K562 (cell line): ENCODE measurements around the gene TRIM40. TPM values are rescaled to one million over a fixed set of nuclear protein-coding genes. Genes with fewer than 3 reads are reported as not detected.

Experiments used
- ATAC-seq: fragments of 200-7000 bp; cut with Tn5 transposase; 3 replicates; pipeline ENCODE4 v1.9.1; 2020; ENCODE audit warnings: moderate library complexity
- BruUV-seq: library from RNA; stranded (reverse); fragments of 400-500 nt; replicated peaks from 2 replicates; lab custom pipeline; 2021; lab: Mats Ljungman, UMichigan
- CTCF ChIA-PET: fragments of 300-600 bp; formaldehyde crosslinking; extraction: SDS; loops from one replicate; lab custom pipeline; 2021; ENCODE audit warnings: low intra/inter-chr PET ratio; lab: Yijun Ruan, JAX
- POLR2A ChIA-PET: fragments of 300-600, 350-650 bp; sonication (Branson Sonifier 250); formaldehyde crosslinking; extraction: SDS; loops from one replicate; lab custom pipeline; 2021; ENCODE audit warnings: antibody characterized with exemption, inconsistent platforms; lab: Yijun Ruan, JAX
- DNase-seq, 4 experiments: peaks; one replicate each; pipeline versions ENCODE4 v3.0.0 to v3.0.0-alpha.2; 2011 to 2018; ENCODE audit warnings: low spot score in 3 of 4, mixed read lengths in 3 of 4; ENCODE audit errors: extremely low read depth in 1 of 4
- FAIRE-seq: peaks from 2 replicates; lab custom pipeline; 2011; peaks lifted over from hg19 to GRCh38; lab: Jason Lieb, UNC
- H2AFZ ChIP-seq: 2 replicates; pipeline ENCODE4 v1.6.0; 2011; ENCODE audit warnings: low read depth, low read length, control low read depth, inconsistent platforms
- H3K27ac ChIP-seq: fragments of 200-600 bp; 3 replicates; pipeline ENCODE4 v1.8.0; 2011; ENCODE audit warnings: low read depth, mild to moderate bottlenecking, control low read depth, inconsistent platforms, low read length, moderate library complexity, mixed read lengths; ENCODE audit errors: extremely low read depth
- H3K27me3 ChIP-seq, 2 experiments: fragments of 300-600 bp in 1 of 2; 2 replicates in 1 of 2; 3 replicates in 1 of 2; pipeline versions ENCODE4 v1.6.0 to v1.8.0; 2011; ENCODE audit warnings: inconsistent platforms in 2 of 2, low read length in 2 of 2, mild to moderate bottlenecking in 1 of 2, mixed read lengths in 1 of 2, moderate library complexity in 1 of 2; ENCODE audit not compliant: control insufficient read depth in 2 of 2, insufficient read depth in 2 of 2
- H3K36me3 ChIP-seq: fragments of 300-600 bp; 3 replicates; pipeline ENCODE4 v1.8.0; 2011; ENCODE audit warnings: mild to moderate bottlenecking, low read length, inconsistent platforms; ENCODE audit not compliant: control insufficient read depth, insufficient read depth
- H3K4me1 ChIP-seq, 2 experiments: fragments of 200-600 bp in 1 of 2; replicated peaks in 1 of 2; 2 replicates in 1 of 2; 3 replicates in 1 of 2; pipeline versions ENCODE4 v1.5.1 to v1.8.0; 2011; ENCODE audit warnings: inconsistent platforms in 2 of 2, low read length in 2 of 2, mild to moderate bottlenecking in 1 of 2, mixed read lengths in 1 of 2, moderate library complexity in 1 of 2; ENCODE audit not compliant: control insufficient read depth in 2 of 2, insufficient read depth in 2 of 2
- H3K4me2 ChIP-seq: 2 replicates; pipeline ENCODE4 v1.6.1; 2011; ENCODE audit warnings: low read length, control low read depth, inconsistent platforms, mixed read lengths; ENCODE audit not compliant: insufficient read depth
- H3K4me3 ChIP-seq: fragments of 200-600 bp; sonication (generic), shearing (Covaris generic); 2 replicates; pipeline ENCODE4 v1.5.1; 2016; ENCODE audit warnings: control low read depth, inconsistent platforms
- H3K79me2 ChIP-seq: fragments of 200-600 bp; 3 replicates; pipeline ENCODE4 v1.8.0; 2011; ENCODE audit warnings: low read length, inconsistent platforms; ENCODE audit not compliant: control insufficient read depth, insufficient read depth
- H3K9ac ChIP-seq, 2 experiments: 2 replicates each; pipeline versions ENCODE4 v1.6.0 to v1.6.1; 2011; ENCODE audit warnings: low read depth in 2 of 2, low read length in 2 of 2, control low read depth in 1 of 2, inconsistent platforms in 1 of 2, mild to moderate bottlenecking in 1 of 2, mixed read lengths in 1 of 2; ENCODE audit not compliant: insufficient read depth in 1 of 2
- H3K9me1 ChIP-seq: one replicate; pipeline ENCODE4 v1.6.0; 2011; ENCODE audit warnings: inconsistent platforms, mild to moderate bottlenecking, low read length, moderate library complexity; ENCODE audit not compliant: control insufficient read depth, insufficient read depth
- H3K9me3 ChIP-seq: replicated peaks from 2 replicates; pipeline ENCODE4 v1.5.1; 2011; ENCODE audit warnings: low read depth, low read length, inconsistent platforms; ENCODE audit not compliant: control insufficient read depth, insufficient read depth
- H4K20me1 ChIP-seq: replicated peaks from 2 replicates; pipeline ENCODE4 v1.6.1; 2011; ENCODE audit warnings: low read length, inconsistent platforms, mixed read lengths; ENCODE audit not compliant: control insufficient read depth, insufficient read depth
- ARNT ChIP-seq, 2 experiments: fragments of 450-650 bp; IDR thresholded peaks; 2 replicates each; pipeline ENCODE4 v1.6.1; 2016; ENCODE audit warnings: mild to moderate bottlenecking in 1 of 2
- BRCA1 ChIP-seq, 2 experiments: fragments of 450-650 bp in 1 of 2; sonication (generic) in 1 of 2; formaldehyde crosslinking in 1 of 2; IDR thresholded peaks; 2 replicates each; pipeline versions ENCODE4 v1.5.0 to v1.6.1; 2017 to 2020; ENCODE audit warnings: mild to moderate bottlenecking in 1 of 2, missing genetic modification reagents in 1 of 2
- CTBP1 ChIP-seq: fragments of 450-650 bp; IDR thresholded peaks from 2 replicates; pipeline ENCODE4 v1.6.1; 2016; ENCODE audit warnings: borderline replicate concordance
- CTCF ChIP-seq, 3 experiments: IDR thresholded peaks in 2 of 3; conservative IDR thresholded peaks in 1 of 3; 2 replicates each; pipeline ENCODE4 v1.5.1; 2011 to 2012; ENCODE audit warnings: low read length in 3 of 3, mild to moderate bottlenecking in 3 of 3, control low read depth in 2 of 3, improper control_type of control experiment in 1 of 3, inconsistent platforms in 1 of 3, low read depth in 1 of 3, mixed read lengths in 1 of 3, moderate library complexity in 1 of 3; ENCODE audit not compliant: insufficient read depth in 2 of 3
- EHMT2 ChIP-seq: fragments of 450-650 bp; IDR thresholded peaks from 2 replicates; pipeline ENCODE4 v1.6.1; 2018; ENCODE audit warnings: antibody characterized with exemption
- MEF2A ChIP-seq: IDR thresholded peaks from 2 replicates; pipeline ENCODE4 v1.6.1; 2011; ENCODE audit warnings: low read depth, mild to moderate bottlenecking, low read length, moderate library complexity; ENCODE audit not compliant: control insufficient read depth
- MEIS2 ChIP-seq: fragments of 450-650 bp; IDR thresholded peaks from 2 replicates; pipeline ENCODE4 v1.6.1; 2014; ENCODE audit warnings: mild to moderate bottlenecking; ENCODE audit not compliant: partially characterized antibody
- PKNOX1 ChIP-seq: fragments of 450-650 bp; IDR thresholded peaks from 2 replicates; pipeline ENCODE4 v1.6.1; 2016
- SP1 ChIP-seq: sonication (generic); formaldehyde crosslinking; IDR thresholded peaks from 2 replicates; pipeline ENCODE4 v1.8.1; 2022; ENCODE audit warnings: mild to moderate bottlenecking, missing genetic modification reagents
- ZC3H8 ChIP-seq: fragments of 450-650 bp; IDR thresholded peaks from 2 replicates; pipeline ENCODE4 v1.6.1; 2017
- ZEB2 ChIP-seq: fragments of 450-650 bp; IDR thresholded peaks from 2 replicates; pipeline ENCODE4 v1.6.1; 2016
- ZNF592 ChIP-seq: fragments of 450-650 bp; IDR thresholded peaks from 2 replicates; pipeline ENCODE4 v1.6.1; 2017; ENCODE audit warnings: antibody characterized with exemption, mild to moderate bottlenecking
- ZNF699 ChIP-seq: fragments of 250-450 bp; sonication (Bioruptor Pico); IDR thresholded peaks from 2 replicates; pipeline ENCODE4 v1.8.0; 2021; ENCODE audit warnings: mild to moderate bottlenecking, moderate library complexity; ENCODE audit not compliant: insufficient replicate concordance
- WGBS: fragments of 100-300 bp; shearing (Covaris generic); methylation state at CpG from one replicate; pipeline ENCODE4 v1.1.6; 2016; ENCODE audit warnings: low coverage, mixed read lengths; ENCODE audit not compliant: insufficient coverage; ENCODE audit errors: missing lambda C conversion rate; 5-methylcytosine and 5-hydroxymethylcytosine counted together
- in situ Hi-C: fragments of 300-500 bp; cut with MboI; formaldehyde crosslinking; loops from 4 replicates; pipeline ENCODE4 v1.15.0; 2018; ENCODE audit warnings: inconsistent platforms, mixed read lengths
- intact Hi-C: fragments of 100-400 bp; cut with micrococcal nuclease; formaldehyde crosslinking; loops from 2 replicates; pipeline ENCODE4 v1.14.2; 2022
- polyA plus RNA-seq, 8 experiments: library from polyadenylated mRNA; depleted of rRNA in 4 of 8; stranded (reverse) in 5 of 8; unstranded in 3 of 8; fragments of >200 nt; fragmentation: Nextera tagmentation in 2 of 8; fragmentation: Illumina TruSeq in 1 of 8; extraction: Ambion mirVana in 2 of 8; extraction: Trizol in 1 of 8; gene quantifications; 2 replicates each; pipeline versions ENCODE4 v1.2.1 to v1.2.3, GENCODE V29; 2011 to 2014; ENCODE audit warnings: inconsistent platforms in 1 of 8, missing spikeins in 1 of 8
- total RNA-seq, 7 experiments: library from RNA; depleted of rRNA in 6 of 7; stranded (reverse); fragments of >200 nt in 6 of 7; fragmentation: Illumina TruSeq in 2 of 7; extraction: Trizol in 2 of 7; gene quantifications; 2 replicates each; pipeline versions ENCODE4 v1.2.1 to v1.2.3, GENCODE V29; 2011 to 2021; ENCODE audit warnings: low replicate concordance in 1 of 7

Gene TRIM40
- total and polyA plus RNA-seq, 9 of the 15 experiments (the other 6 are each of a cell fraction or from before 2014, with no cell fraction given): 0.04 to 0.08 TPM; not detected in 7

GRCh38 chr6:30130887-30131862, 4.8 kb upstream of the TRIM40 start:
- Histone ChIP-seq H3K4me1 (peaks cover 4 to 8% of the 10 kb centered on the region in 2 experiments; a peak in 4 of 5 replicates), H3K9me1 (no peaks in the 10 kb centered on the region), H3K4me3 (no peak overlapping the region), H3K9me3 (no peaks in the 10 kb centered on the region), H3K79me2 (no peaks in the 10 kb centered on the region), H3K27ac (no peak overlapping the region), H3K36me3 (no peaks in the 10 kb centered on the region), H3K27me3 (peaks cover 8 to 30% of the 10 kb centered on the region in 2 experiments; a peak in 3 of 5 replicates), H2AFZ (peak overlapping the region; percentile 77), H4K20me1 (no peaks in the 10 kb centered on the region), H3K4me2 (no peak overlapping the region), H3K9ac (no peak overlapping the region)
- in situ Hi-C loops (no loop called here), intact Hi-C loops (loop anchor here (1.0 to 2.0 kb wide), 3 partner anchors 28 to 282 kb away; no protein-coding TSS in a partner anchor)
- CTCF ChIA-PET: interaction anchor here (0.6 to 4.4 kb wide), 9 partner anchors 13 to 322 kb away, joined by 3 to 66 read pairs (median 4); no protein-coding TSS in a partner anchor
- ATAC-seq (peak; percentile 97), FAIRE-seq (peak; percentile 99), DNase-seq (peak; percentile 81 to 89 (median 86))
- WGBS: 14% methylated on average over 16 of the region's 16 CpGs
- BruUV-seq: no TSS peak
- POLR2A ChIA-PET: interaction anchor here (1.0 to 1.5 kb wide), 3 partner anchors 29 to 393 kb away, joined by 3 to 5 read pairs (median 3); no protein-coding TSS in a partner anchor
- TF ChIP-seq PKNOX1 (peak; percentile 77), CTBP1 (peak; percentile 42; the same call in 1 of the 2 replicates), ARNT (IDR thresholded peaks at IDR 0.05) (0 out of 4 replicates have a peak, but pooled peaks of 1 of the 2 experiments have one; percentile 42), BRCA1 (IDR thresholded peaks at IDR 0.05) (no peak), BRCA1 (CRISPR knock-in tag; IDR thresholded peaks at IDR 0.05) (no peak), ZC3H8 (0 out of 2 replicates have a peak, but pooled peaks have one; percentile 51), ZEB2 (peak; percentile 64), MEF2A (no peak), SP1 (CRISPR knock-in tag) (peak; percentile 28; the same call in 1 of the 2 replicates), MEIS2 (peak; percentile 47), ZNF592 (no peak), CTCF (IDR thresholded peaks at IDR 0.05 in 2 of 3, conservative IDR thresholded peaks at IDR 0.05 in 1 of 3; ENCODE audit: insufficient read depth in 2 of 3, low read depth in 1 of 3, low read length in 3 of 3) (peak; percentile 100), EHMT2 (0 out of 2 replicates have a peak, but pooled peaks have one; percentile 31), ZNF699 (CRISPR knock-in tag) (no peak)
